ENCODE measurements around the gene SEMA4D.

The SEMA4D gene

DNA sequence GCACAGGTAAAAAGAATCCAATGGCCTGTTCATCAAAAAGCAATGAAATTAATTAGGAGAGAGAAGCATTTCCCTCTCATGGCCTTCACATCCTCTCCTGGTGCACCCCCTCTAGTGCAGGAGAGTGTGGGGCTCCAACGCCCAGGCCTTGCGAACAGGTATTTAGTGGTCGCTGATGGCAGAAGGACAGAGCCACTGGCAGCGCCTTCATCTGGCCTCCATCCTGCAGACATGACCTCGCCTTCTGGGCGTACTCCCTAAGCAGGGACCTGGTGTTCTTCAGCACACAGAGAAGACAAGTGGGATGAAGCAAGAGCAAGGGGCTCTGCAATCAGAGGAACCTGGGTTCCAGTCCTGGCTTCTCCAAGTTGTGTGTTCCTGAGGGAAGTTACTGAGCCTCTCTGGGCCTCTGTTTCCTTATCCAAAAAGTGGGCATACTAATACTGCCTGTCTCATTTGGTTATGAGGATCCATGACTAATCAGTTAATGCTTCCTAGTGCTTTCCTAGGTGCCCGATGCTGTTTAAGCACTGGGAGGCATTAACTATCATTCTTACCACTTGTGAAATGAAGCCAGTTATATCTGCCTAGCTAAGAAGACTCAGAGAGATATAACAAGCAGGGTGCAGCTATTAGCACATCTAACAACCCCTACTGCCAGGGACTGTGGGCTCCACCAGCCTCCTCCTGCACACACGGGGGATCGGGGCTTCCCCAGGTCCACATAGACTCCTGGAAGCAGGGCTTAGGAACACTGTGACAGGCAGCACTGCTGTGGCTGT lies 77.3 kb downstream of the SEMA4D start:
- Histone ChIP-seq H3K9me3 (ENCODE audit: insufficient read depth, low read depth, low read length) (no peaks in the 10 kb centered on the region), H3K9me2 (replicated peaks; ENCODE audit: low read depth, low read length) (no peaks in the 10 kb centered on the region), H4K20me1 (ENCODE audit: insufficient read depth, low read length, poor library complexity, severe bottlenecking) (peaks cover 97% of the 10 kb centered on the region), H3F3A (ENCODE audit: low read depth) (peaks cover 7% of the 10 kb centered on the region; the same call in 1 of the 2 replicates), H3K79me2 (ENCODE audit: insufficient read depth, low read length) (peaks cover 100% of the 10 kb centered on the region), H3K9ac (ENCODE audit: low read depth, low read length, poor library complexity, severe bottlenecking) (no peak overlapping the region), H3K27me3 (ENCODE audit: insufficient read depth, low read length, poor library complexity, severe bottlenecking) (no peaks in the 10 kb centered on the region), H3K4me3 (ENCODE audit: low read length, poor library complexity, severe bottlenecking) (no peak overlapping the region), H3K36me3 (ENCODE audit: insufficient read depth, low read length) (peaks cover 52% of the 10 kb centered on the region; the same call in 1 of the 2 replicates), H2AFZ (ENCODE audit: low read length) (no peak overlapping the region), H3K4me1 (ENCODE audit: insufficient read depth, low read length, poor library complexity, severe bottlenecking) (peaks cover 49% of the 10 kb centered on the region), H3K4me2 (ENCODE audit: low read depth, low read length, poor library complexity, severe bottlenecking) (peak overlapping the region; percentile 88)
- TF ChIP-seq, protein P1, sequence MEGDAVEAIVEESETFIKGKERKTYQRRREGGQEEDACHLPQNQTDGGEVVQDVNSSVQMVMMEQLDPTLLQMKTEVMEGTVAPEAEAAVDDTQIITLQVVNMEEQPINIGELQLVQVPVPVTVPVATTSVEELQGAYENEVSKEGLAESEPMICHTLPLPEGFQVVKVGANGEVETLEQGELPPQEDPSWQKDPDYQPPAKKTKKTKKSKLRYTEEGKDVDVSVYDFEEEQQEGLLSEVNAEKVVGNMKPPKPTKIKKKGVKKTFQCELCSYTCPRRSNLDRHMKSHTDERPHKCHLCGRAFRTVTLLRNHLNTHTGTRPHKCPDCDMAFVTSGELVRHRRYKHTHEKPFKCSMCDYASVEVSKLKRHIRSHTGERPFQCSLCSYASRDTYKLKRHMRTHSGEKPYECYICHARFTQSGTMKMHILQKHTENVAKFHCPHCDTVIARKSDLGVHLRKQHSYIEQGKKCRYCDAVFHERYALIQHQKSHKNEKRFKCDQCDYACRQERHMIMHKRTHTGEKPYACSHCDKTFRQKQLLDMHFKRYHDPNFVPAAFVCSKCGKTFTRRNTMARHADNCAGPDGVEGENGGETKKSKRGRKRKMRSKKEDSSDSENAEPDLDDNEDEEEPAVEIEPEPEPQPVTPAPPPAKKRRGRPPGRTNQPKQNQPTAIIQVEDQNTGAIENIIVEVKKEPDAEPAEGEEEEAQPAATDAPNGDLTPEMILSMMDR (conservative IDR thresholded peaks at IDR 0.05; ENCODE audit: low read length): no peak
- no peak for TF ChIP-seq EZH2phosphoT487 (IDR thresholded peaks at IDR 0.05; ENCODE audit: borderline replicate concordance)

DNA sequence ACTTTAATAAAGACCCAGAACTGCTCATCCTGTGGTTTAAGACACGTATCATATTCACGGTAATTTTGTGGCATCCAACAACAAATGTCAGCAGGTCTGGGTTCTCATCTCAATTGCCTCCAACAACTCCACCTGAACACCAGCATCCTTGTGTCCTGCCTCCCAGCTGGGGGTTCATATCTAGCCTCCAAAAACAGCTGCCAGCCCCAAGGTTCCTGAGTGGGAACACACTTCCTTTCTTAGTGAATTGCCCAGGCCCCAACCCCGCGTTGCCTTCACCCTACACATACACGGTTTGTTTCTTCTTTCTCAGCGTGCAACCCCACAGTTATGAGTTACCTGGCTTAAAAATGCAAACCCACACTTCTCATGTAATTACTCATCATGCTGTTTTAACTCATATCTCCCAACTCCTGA lies 77.9 kb downstream of the SEMA4D start:
- Histone ChIP-seq H3K36me3 (ENCODE audit: insufficient read depth, low read length) (peaks cover 58% of the 10 kb centered on the region; the same call in 1 of the 2 replicates), H2AFZ (ENCODE audit: low read length) (no peak overlapping the region), H3K4me1 (ENCODE audit: insufficient read depth, low read length, poor library complexity, severe bottlenecking) (peaks cover 43% of the 10 kb centered on the region), H3K27me3 (ENCODE audit: insufficient read depth, low read length, poor library complexity, severe bottlenecking) (no peaks in the 10 kb centered on the region), H3K4me3 (ENCODE audit: low read length, poor library complexity, severe bottlenecking) (no peak overlapping the region), H3K9me3 (ENCODE audit: insufficient read depth, low read depth, low read length) (no peaks in the 10 kb centered on the region), H3F3A (ENCODE audit: low read depth) (peaks cover 7% of the 10 kb centered on the region; the same call in 1 of the 2 replicates), H3K9me2 (replicated peaks; ENCODE audit: low read depth, low read length) (no peaks in the 10 kb centered on the region), H3K79me2 (ENCODE audit: insufficient read depth, low read length) (peaks cover 100% of the 10 kb centered on the region), H3K9ac (ENCODE audit: low read depth, low read length, poor library complexity, severe bottlenecking) (no peak overlapping the region), H3K4me2 (ENCODE audit: low read depth, low read length, poor library complexity, severe bottlenecking) (peak overlapping the region; percentile 88), H4K20me1 (ENCODE audit: insufficient read depth, low read length, poor library complexity, severe bottlenecking) (peaks cover 97% of the 10 kb centered on the region)
- TF ChIP-seq, protein P1 (conservative IDR thresholded peaks at IDR 0.05; ENCODE audit: low read length): no peak

DNA sequence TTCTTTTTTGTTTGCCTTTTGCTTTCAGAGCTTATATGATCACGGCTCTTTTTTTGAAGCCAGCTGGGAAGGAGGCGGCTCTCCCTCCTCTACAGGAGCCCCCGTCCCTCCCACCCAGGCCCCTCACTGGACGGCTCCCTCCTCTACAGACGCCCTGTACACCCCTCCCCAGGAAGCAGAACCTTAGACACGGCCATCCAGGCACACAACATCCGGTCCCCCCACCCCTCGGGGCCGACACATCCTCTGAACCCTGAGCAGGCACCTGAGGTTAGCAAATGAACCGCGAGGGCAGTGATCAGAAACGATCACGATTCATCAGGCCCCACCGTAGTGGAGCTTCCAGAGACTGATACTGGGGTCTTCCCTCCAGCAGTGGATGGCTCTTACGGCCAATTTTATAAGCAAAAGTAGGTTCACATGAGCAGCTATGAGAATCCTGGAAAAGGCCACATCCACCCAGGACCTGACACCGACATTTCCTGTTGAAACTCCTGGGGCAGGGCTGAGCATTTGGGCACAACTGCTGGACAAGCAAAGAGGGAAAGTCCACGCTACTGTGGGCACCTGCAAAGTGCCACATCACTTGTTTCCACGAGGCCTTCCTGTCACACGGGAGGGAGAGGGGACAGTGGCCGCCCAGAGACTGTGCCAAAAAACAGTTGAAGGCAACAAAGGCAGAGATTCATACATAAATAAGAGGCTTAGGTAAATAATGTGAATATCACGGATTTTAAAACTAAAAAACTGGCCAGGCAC lies 78.9 kb downstream of the SEMA4D start:
- Histone ChIP-seq H3K27me3 (ENCODE audit: insufficient read depth, low read length, poor library complexity, severe bottlenecking) (no peaks in the 10 kb centered on the region), H3K36me3 (ENCODE audit: insufficient read depth, low read length) (peaks cover 61% of the 10 kb centered on the region; the same call in 1 of the 2 replicates), H3K4me2 (ENCODE audit: low read depth, low read length, poor library complexity, severe bottlenecking) (peak overlapping the region; percentile 88), H3K4me3 (ENCODE audit: low read length, poor library complexity, severe bottlenecking) (peak overlapping the region; percentile 64), H3F3A (ENCODE audit: low read depth) (peaks cover 7% of the 10 kb centered on the region; the same call in 1 of the 2 replicates), H2AFZ (ENCODE audit: low read length) (no peak overlapping the region), H4K20me1 (ENCODE audit: insufficient read depth, low read length, poor library complexity, severe bottlenecking) (peaks cover 96% of the 10 kb centered on the region), H3K9me2 (replicated peaks; ENCODE audit: low read depth, low read length) (no peaks in the 10 kb centered on the region), H3K9me3 (ENCODE audit: insufficient read depth, low read depth, low read length) (no peaks in the 10 kb centered on the region), H3K9ac (ENCODE audit: low read depth, low read length, poor library complexity, severe bottlenecking) (peak overlapping the region; percentile 54), H3K4me1 (ENCODE audit: insufficient read depth, low read length, poor library complexity, severe bottlenecking) (peaks cover 34% of the 10 kb centered on the region), H3K79me2 (ENCODE audit: insufficient read depth, low read length) (peaks cover 100% of the 10 kb centered on the region)
- TF ChIP-seq, protein P1 (conservative IDR thresholded peaks at IDR 0.05; ENCODE audit: low read length): no peak
- TF ChIP-seq EZH2phosphoT487 (IDR thresholded peaks at IDR 0.05; ENCODE audit: borderline replicate concordance): no peak
